GM19035 (cell line): ENCODE data around the gene SPOP.
"Not testable (repeated sequence)": the region's sequence is repeated elsewhere in the genome, so short reads cannot be mapped to it uniquely, and the experiment has no call there.

Source experiments
- ATAC-seq: cut with Tn5 transposase; IDR thresholded peaks from one replicate; pipeline ENCODE4 v1.9.1; 2021; ENCODE audit not compliant: unreplicated experiment

Gene SPOP

DNA sequence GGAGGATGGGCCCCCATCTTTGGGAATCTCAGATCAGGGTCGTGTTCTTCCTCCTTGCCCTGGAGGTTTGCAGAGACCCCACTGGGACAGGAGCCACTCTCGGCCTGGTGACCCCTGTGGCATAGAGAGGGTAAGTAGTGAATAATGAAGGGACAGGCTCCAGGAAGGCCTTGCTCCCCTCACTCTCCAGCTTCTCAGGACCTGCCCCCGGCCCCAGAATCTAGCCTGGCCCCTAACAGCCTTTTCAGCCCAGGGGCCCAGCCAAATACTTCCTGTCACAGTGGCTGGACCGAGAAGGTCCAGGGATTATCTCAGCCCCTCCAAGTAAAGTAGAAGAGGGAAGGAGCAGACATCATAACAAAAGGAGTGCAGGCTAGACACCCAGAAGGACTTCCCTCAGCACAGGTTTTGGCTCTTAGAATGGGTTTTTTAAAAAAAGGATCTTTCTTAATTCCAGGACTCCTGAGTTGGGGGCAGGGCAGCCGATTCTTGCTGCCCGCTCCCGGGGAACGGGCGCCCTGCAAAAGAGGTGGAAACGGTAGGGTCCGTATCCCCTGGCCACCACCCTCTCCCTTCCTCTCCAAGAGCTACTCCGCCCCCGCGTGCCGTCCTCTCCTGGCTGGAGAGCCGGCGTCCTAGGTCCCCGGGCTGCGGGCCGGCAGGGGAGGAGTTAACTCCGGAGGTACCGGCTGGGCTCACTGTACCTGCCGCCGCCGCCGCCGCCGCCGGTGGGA lies 102.8 kb downstream of the SPOP start:
- no peak for ATAC-seq

DNA sequence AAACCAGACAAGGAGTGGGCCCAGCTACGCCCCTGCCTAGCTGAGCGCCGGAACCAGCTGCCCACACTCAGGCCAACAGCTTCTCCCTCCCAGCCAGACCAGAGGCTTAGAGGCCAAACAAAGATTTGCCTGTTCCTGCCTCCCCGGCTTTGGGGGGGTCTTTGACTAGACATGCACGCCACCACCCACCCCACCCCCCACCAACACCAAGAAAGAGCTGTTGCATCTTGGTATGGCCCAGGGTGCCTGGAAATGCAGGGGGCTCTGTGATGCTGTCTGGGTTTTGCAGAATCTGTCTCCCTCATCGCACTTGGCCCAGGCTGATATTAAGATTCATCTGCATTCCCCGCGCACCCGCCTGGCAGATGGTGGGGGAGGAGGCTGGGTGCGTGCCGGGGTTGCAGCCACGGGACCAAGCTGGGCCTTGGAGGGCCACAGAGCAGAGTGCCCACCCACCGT lies 103.5 kb downstream of the SPOP start:
- ATAC-seq, result no peak

DNA sequence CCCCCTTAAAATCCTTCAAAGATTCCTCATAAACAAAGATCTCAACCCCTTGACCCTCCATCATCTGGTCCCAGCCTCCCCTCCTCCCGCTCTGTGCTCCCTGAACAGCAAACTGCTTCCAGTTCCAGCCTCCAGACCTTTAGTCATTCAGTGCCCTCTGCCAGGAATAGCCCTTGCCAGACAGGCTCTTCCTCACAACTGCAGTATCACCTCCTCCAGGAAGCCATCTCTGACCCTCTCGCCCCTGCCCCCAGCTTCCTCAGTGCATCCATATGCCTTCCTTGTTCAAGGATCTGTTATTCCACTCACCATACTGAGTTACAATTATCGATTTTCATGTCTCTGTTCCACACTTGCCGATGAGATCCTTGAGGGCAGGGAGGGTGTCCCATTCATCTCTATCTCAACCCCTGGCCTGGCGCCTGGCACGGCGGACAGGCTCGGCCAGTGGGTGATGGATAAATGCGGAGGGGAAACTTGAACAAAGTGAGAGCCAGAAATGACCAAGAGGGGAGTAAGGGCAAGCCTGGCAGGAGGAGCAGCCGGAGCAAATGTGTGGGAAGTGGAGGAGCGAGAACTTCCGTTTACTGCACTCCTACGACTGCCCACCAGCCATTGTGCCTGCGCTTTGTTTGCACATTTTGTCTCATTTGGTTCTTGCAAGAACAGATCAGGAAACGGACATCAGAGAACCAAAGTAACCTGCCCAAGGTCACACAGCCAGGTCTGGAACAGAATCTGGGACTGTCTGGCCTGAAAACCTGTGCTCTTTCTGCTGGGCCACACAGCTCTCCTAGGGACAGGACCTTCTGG lies 104.2 kb downstream of the SPOP start:
- ATAC-seq, result no peak

DNA sequence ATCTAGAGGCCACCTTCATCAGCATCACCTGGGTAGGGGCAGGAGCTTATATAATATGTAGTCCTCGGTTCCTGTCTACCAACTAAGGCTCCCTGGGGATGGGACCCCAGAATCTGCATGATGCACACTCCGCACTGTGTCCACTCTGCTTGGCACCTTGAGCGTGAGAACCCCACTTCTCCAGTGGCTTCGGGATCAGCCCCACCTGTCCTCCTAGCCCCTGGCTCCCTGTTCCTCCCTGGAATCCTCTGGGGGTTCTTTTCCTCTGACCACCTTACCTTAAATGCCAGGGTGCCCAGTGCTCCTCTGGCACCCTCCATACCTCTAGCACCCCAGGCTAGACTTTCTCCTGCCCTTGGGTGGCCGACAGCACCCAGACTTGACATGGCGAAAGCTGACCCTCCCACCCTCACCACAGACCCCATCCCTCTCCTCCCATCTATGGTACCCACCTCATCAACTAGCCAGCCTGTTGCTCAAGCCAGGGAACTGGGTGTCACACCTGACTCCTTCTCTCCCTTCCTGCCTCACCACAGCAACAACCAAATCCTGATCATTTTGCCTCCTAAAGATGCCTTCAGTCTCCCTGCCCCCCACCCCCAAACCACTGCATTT lies 105.0 kb downstream of the SPOP start:
- ATAC-seq, result no peak

DNA sequence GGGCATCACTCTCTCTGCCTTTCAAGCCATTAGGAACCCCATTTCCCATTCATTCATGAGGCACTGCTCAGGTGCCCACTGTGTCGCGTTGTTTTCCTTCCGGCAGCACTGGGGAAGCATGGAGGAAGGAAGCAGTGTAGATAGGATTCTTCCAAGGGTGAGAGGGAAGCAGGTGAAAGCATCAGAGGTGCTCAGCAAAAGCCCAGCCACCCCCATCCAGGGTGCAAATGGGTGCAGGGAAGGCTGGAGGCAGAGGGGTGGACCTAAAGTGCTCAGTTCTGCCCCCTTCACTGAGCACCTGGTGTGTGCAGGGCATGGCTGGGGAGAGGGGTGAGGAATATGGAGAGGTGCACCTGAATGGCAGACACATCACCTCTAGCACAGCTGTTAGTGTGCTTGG lies 105.7 kb downstream of the SPOP start:
- ATAC-seq, result no peak

DNA sequence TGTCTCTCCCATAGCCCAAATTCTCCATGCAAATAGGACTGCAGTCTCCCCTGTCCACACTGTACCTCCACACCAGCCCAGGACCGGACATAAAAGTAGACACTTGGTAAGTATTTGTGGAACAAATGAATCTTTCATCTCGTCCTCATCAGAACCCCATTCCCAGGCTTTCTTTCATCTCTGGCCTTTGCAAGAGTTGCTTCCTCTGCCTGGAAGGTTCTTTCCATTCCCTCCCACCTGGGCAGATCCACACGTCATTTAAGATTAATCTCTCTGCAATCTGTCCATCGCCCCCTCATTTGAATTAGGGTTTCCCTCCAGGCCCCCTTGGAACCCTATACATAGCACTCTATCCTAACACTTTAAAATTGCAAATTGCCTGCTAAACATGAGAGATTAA lies 106.1 kb downstream of the SPOP start:
- no peak for ATAC-seq

GRCh38 chr17:49571283-49571682 lies 106.6 kb downstream of the SPOP start:
- ATAC-seq, result no peak

DNA sequence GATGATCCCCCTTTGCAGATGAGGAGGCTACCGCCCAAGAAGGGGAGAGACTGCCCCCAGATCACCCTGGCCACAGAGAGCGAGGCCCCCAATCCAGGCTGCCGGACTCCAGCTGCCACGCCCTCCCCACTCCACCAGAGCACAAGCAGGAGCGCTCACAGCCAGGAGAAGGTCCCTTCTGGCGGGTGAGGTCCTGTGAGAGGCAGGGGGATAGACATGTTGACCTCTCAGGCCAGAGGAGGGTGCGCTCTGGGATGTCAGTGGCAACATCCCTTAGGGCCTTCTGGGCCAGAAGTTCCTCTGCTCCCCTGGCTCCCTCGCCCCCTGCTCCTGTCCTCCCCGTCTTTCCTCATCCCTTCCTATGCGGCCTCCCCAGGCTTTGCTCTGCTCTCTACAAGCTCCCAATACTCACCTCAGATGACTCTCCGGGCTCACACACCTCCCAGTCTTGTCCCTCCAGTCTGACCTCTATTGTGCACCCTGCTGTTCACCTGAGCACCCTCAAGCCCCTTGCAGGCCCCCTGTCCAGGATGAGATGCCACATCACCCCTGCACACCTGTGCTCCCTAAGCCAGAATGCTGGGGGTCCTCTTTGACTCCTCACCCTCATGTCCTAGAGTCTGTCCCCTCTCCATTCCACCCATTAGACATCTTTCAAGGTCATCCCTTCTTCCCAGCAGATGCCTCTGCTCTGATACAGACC lies 107.2 kb downstream of the SPOP start:
- ATAC-seq, result no peak

DNA sequence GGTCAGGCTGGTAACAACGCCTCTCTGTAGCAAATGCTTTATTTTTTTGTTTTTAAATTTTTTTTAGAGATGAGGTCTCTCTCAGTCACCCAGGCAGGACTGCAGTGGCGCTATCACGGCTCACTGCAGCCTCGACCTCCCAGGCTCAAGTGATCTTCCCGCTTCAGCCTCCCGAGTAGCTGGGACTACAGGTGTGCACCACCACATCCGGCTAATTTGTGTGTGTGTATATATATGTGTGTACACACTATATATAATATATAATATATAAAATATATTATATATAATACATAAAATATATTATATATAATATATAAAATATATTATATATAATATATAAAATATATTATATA lies 109.2 kb downstream of the SPOP start:
- ATAC-seq, result not testable (repeated sequence)

GRCh38 chr17:49567871-49568694 lies 109.8 kb downstream of the SPOP start:
- ATAC-seq, result no peak

- ATAC-seq, result no peak
These were observed 110.8 kb downstream of the SPOP start for GRCh38 chr17:49567104-49567521.

DNA sequence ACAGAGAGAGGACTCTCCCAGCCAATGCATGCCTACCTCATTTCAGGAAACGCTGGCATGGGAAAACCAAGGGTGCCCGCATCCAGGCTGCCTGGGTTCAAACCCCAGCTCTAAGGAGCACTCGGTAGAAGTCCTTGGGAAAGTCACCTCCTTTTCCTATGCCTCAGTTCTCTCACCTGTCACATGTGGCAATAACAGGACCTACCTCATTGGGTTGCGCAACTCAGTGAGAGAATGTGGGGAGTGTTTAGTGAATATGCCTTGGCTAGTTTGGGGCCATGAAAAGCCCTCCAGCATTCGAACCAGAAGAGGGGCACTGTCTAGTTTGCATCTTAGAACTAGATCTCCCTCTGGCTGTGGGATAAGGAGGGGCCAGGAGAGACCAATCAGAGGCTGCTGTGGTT lies 111.2 kb downstream of the SPOP start:
- no peak for ATAC-seq

- no peak for ATAC-seq
These were observed 111.9 kb downstream of the SPOP start for GRCh38 chr17:49565948-49566491.

DNA sequence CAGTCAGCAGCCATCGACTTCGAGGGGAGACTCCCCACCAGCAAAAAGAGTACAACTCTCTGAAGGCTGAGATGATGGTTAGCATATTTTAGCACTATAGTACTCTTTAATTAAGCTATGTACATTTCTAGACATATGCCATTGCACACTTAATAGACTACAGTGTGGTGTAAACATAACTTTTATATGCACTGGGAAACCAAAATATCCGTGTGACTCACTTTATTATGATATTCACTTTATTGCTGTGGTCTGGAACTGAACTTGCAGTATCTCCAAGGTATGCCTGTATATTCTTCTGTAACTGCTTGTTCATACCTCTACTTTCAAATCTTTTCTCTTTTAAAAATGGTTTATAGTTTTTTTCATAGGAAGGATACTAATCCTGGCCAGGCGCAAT lies 113.3 kb downstream of the SPOP start:
- no peak for ATAC-seq

DNA sequence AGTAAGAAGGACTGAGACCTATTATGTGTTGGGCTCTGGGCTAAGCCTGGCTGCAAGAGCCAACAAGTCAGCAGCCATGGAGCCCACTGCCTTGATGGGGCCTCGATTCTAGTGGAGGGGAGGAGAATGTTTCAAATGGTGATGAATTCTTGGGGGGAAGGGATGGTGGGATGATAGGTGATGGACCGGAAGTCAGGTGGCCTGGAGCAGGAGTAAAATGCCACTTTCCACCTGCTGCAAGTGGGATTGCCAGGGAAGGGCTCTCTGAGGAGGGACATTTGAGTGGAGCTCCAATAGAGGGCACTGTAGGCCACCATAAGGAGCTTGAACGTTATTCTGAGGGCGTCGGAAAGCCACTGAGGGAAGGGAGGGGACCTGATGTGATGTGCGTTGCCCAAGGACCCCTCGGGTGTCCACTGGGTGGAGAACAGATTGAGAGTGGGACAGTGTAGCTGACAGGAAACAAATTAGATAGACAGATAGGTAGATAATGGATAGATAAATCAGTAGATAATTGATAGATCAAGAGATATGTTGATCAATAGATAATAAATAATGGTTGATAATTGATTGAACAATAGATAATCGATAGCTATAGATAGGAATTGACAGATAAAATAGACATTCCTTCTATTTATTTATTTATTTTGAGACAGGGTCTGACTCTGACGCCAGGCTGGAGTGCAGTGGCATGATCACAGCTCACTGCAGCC lies 120.4 kb downstream of the SPOP start:
- no peak for ATAC-seq

DNA sequence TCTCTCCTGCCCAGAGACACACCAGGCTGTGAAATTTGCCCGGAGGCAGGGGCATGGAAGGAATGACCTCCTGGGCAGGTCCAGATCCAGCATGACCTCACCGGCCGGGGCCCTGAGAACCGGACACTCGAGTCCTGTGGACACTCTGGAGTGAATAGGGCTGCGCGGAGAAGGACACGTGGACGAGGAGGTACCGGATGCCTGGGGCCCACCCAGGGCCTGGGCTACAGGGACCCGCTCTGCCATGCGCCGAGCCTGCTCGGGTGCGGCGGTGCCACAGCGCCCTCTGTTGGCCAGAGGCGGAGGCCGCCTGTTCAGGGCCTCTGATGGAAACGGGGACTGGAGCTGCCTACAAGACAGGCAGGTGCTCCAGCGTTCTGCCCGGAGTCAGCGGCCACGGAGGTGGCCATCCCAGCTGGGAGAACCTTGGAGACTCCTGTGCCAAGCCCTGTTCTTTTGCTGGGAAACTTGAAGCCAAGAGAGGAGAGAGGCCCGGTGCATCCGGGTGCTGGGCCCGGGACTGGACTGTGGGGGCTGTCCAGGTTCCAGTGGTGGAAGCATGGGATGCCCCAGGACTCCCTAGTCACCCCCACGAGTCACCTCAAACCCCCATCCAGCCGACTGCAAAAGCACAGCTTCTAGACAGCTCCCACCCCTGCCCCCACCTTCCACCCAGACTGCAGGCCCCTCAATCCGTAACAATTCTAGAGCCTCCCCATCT lies 121.5 kb downstream of the SPOP start:
- ATAC-seq, result no peak

GRCh38 chr17:49555495-49556222 lies 122.2 kb downstream of the SPOP start:
- no peak for ATAC-seq
